CD4-positive, alpha-beta T cell (primary cell): ENCODE data around the gene ZNF106. TPM values are rescaled to one million over a fixed set of nuclear protein-coding genes. Genes with fewer than 3 reads are reported as not detected.

Experiments
- ATAC-seq: fragments of 200-7000 bp; cut with Tn5 transposase; one replicate; pipeline ENCODE4 v1.10.0; 2022; ENCODE audit warnings: mild to moderate bottlenecking; ENCODE audit not compliant: poor library complexity
- CTCF ChIA-PET: fragments of 350-600 bp; sonication (Branson Sonifier 250); formaldehyde crosslinking; loops from one replicate; lab custom pipeline; 2021; ENCODE audit warnings: antibody characterized with exemption, inconsistent platforms; lab: Charles Lee
- POLR2A ChIA-PET: fragments of 350-600 bp; sonication (Branson Sonifier 250); formaldehyde crosslinking; loops from one replicate; lab custom pipeline; 2021; ENCODE audit warnings: antibody characterized with exemption, inconsistent platforms; lab: Charles Lee
- DNase-seq, 14 experiments: peaks; one replicate each; pipeline ENCODE4 v3.0.0-alpha.2; 2013 to 2020; ENCODE audit warnings: mixed read lengths in 2 of 14
- H3K27ac ChIP-seq, 2 donors: one replicate each; pipeline versions ENCODE4 v1.5.1 to v1.7.0; 2013; ENCODE audit warnings: low read length in 2 of 2, low read depth in 1 of 2, mild to moderate bottlenecking in 1 of 2
- H3K27me3 ChIP-seq, 2 experiments: 1 replicate in 1 of 2; 2 replicates in 1 of 2; pipeline versions ENCODE4 v1.6.1 to v1.7.0; 2013; ENCODE audit warnings: low read length in 2 of 2, control low read depth in 1 of 2, mild to moderate bottlenecking in 1 of 2, moderate library complexity in 1 of 2; ENCODE audit not compliant: insufficient read depth in 2 of 2, control insufficient read depth in 1 of 2
- H3K36me3 ChIP-seq: one replicate; pipeline ENCODE4 v1.6.1; 2013; ENCODE audit warnings: low read length, control low read depth; ENCODE audit not compliant: insufficient read depth
- H3K4me1 ChIP-seq: one replicate; pipeline ENCODE4 v1.6.1; 2013; ENCODE audit warnings: low read length, control low read depth; ENCODE audit not compliant: insufficient read depth
- H3K4me3 ChIP-seq: one replicate; pipeline ENCODE4 v1.5.1; 2013; ENCODE audit warnings: mild to moderate bottlenecking, low read length, moderate library complexity
- H3K9me3 ChIP-seq, 2 experiments: 1 replicate in 1 of 2; 2 replicates in 1 of 2; pipeline versions ENCODE4 v1.6.1 to v1.7.0; 2013; ENCODE audit warnings: low read length in 2 of 2, mild to moderate bottlenecking in 2 of 2, control low read depth in 1 of 2, moderate library complexity in 1 of 2; ENCODE audit not compliant: control insufficient read depth in 1 of 2, insufficient read depth in 1 of 2
- H3K27ac Mint-ChIP-seq: one replicate; pipeline ENCODE4 v1.8.0; 2020; ENCODE audit warnings: mixed read lengths
- H3K27me3 Mint-ChIP-seq: one replicate; pipeline ENCODE4 v1.8.0; 2021; ENCODE audit warnings: mixed read lengths
- H3K36me3 Mint-ChIP-seq: one replicate; pipeline ENCODE4 v1.8.0; 2021; ENCODE audit warnings: low read depth, mixed read lengths
- H3K4me1 Mint-ChIP-seq: one replicate; pipeline ENCODE4 v1.8.0; 2021; ENCODE audit warnings: low read depth, mixed read lengths
- H3K4me3 Mint-ChIP-seq: one replicate; pipeline ENCODE4 v1.8.0; 2020; ENCODE audit warnings: mild to moderate bottlenecking, mixed read lengths
- H3K9me3 Mint-ChIP-seq: one replicate; pipeline ENCODE4 v1.8.0; 2020; ENCODE audit warnings: mixed read lengths
- CTCF ChIP-seq: fragments of 200-600 bp; IDR thresholded peaks from one replicate; pipeline ENCODE4 v1.8.0; 2022; ENCODE audit warnings: antibody characterized with exemption, mild to moderate bottlenecking
- intact Hi-C, 2 experiments: fragments of 100-400 bp; cut with DNase I in 1 of 2; cut with micrococcal nuclease in 1 of 2; formaldehyde crosslinking; loops; one replicate each; pipeline versions ENCODE4 v1.15.1 to v1.9.0; 2023 to 2025; cut with DNase I, micrococcal nuclease
- total RNA-seq, 174 experiments: library from RNA in 2 of 174; stranded (reverse) in 2 of 174; gene quantifications; one replicate each; pipeline ENCODE4 v1.2.3 and lab custom pipeline; 2021 to 2026

ZNF106 gene
- total RNA-seq, 2 experiments from 2014 or later, result 30.9 to 31.4 TPM

- intact Hi-C loops, result no loop called here
- ATAC-seq (no peak), DNase-seq (no peak)
- no peak for TF ChIP-seq CTCF
- Mint-ChIP-seq H3K4me3 (no peak overlapping the region), H3K9me3 (no peaks in the 10 kb centered on the region), H3K27ac (no peak overlapping the region), H3K4me1 (no peaks in the 10 kb centered on the region), H3K27me3 (no peaks in the 10 kb centered on the region), H3K36me3 (peaks cover 16% of the 10 kb centered on the region)
- H3K4me3 ChIP-seq, result no peak overlapping the region
- H3K27ac ChIP-seq, result no peak overlapping the region
- peaks cover 6% of the 10 kb centered on the region for H3K36me3 ChIP-seq
- ChIA-PET POLR2A (no interaction called here), CTCF (no interaction called here)
- H3K4me1 ChIP-seq, result no peaks in the 10 kb centered on the region
- no peaks in the 10 kb centered on the region for H3K9me3 ChIP-seq
- H3K27me3 ChIP-seq, result no peaks in the 10 kb centered on the region
Measured at GRCh38 chr15:42405863-42406482, 85.0 kb downstream of the ZNF106 start.

- peaks cover 23% of the 10 kb centered on the region for H3K36me3 Mint-ChIP-seq
- CTCF ChIA-PET, result no interaction called here
Measured at GRCh38 chr15:42404461-42405235, 86.3 kb downstream of the ZNF106 start.

GRCh38 chr15:42403389-42403788 lies 87.6 kb downstream of the ZNF106 start:
- POLR2A ChIA-PET, result no interaction called here

More at GRCh38 chr15:42404461-42405235, 86.3 kb downstream of the ZNF106 start:
- Histone ChIP-seq H3K27me3 (no peaks in the 10 kb centered on the region), H3K36me3 (peaks cover 3% of the 10 kb centered on the region), H3K4me1 (no peaks in the 10 kb centered on the region), H3K9me3 (no peaks in the 10 kb centered on the region), H3K4me3 (no peak overlapping the region), H3K27ac (no peak overlapping the region)
- H3K4me1 Mint-ChIP-seq, result no peaks in the 10 kb centered on the region
- H3K27me3 Mint-ChIP-seq, result no peaks in the 10 kb centered on the region
- no peaks in the 10 kb centered on the region for H3K9me3 Mint-ChIP-seq
- H3K4me3 Mint-ChIP-seq, result no peak overlapping the region
- intact Hi-C loops, result no loop called here
- no peak for TF ChIP-seq CTCF
- DNase-seq (no peak), ATAC-seq (no peak)
- H3K27ac Mint-ChIP-seq, result no peak overlapping the region
- POLR2A ChIA-PET, result no interaction called here

More at GRCh38 chr15:42403389-42403788, 87.6 kb downstream of the ZNF106 start:
- Mint-ChIP-seq H3K36me3 (peaks cover 26% of the 10 kb centered on the region), H3K9me3 (no peaks in the 10 kb centered on the region), H3K4me3 (no peak overlapping the region), H3K27ac (no peak overlapping the region), H3K27me3 (no peaks in the 10 kb centered on the region), H3K4me1 (no peaks in the 10 kb centered on the region)
- Histone ChIP-seq H3K27me3 (no peaks in the 10 kb centered on the region), H3K4me1 (no peaks in the 10 kb centered on the region), H3K4me3 (no peak overlapping the region), H3K27ac (no peak overlapping the region), H3K9me3 (no peaks in the 10 kb centered on the region), H3K36me3 (peaks cover 3% of the 10 kb centered on the region)
- TF ChIP-seq CTCF, result no peak
- ATAC-seq, result no peak
- CTCF ChIA-PET, result no interaction called here
- no peak for DNase-seq
- intact Hi-C loops, result no loop called here
